DMS153 (cell line): Measurements from ENCODE around the gene ZFR2.

Source experiments
- DNase-seq: peaks from one replicate; lab custom pipeline; 2025; lab: John Stamatoyannopoulos, UW

The ZFR2 gene

GRCh38 chr19:3873151-3873550, 4.3 kb upstream of the ZFR2 start:
- DNase-seq = no peak

GRCh38 chr19:3867971-3868769, 668 bp downstream of the ZFR2 start:
- DNase-seq = no peak

- no peak for DNase-seq
These were observed 1.8 kb downstream of the ZFR2 start for GRCh38 chr19:3866910-3867638.

- no peak for DNase-seq
These were observed 5.2 kb downstream of the ZFR2 start for GRCh38 chr19:3863648-3864047.

GRCh38 chr19:3862826-3863500, 5.9 kb downstream of the ZFR2 start:
- DNase-seq = no peak

- no peak for DNase-seq
These were observed 8.3 kb downstream of the ZFR2 start for GRCh38 chr19:3860499-3860898.

GRCh38 chr19:3857449-3858003, 11.3 kb downstream of the ZFR2 start:
- peak; percentile 14 for DNase-seq

- no peak for DNase-seq
These were observed 13.5 kb downstream of the ZFR2 start for GRCh38 chr19:3855320-3855719.

- no peak for DNase-seq
These were observed 16.1 kb downstream of the ZFR2 start for GRCh38 chr19:3852614-3853254.

GRCh38 chr19:3852177-3852511, 16.7 kb downstream of the ZFR2 start:
- no peak for DNase-seq

GRCh38 chr19:3851254-3852176, 17.3 kb downstream of the ZFR2 start:
- DNase-seq = no peak

GRCh38 chr19:3850320-3850972, 18.4 kb downstream of the ZFR2 start:
- DNase-seq = no peak

GRCh38 chr19:3849787-3850186, 19.1 kb downstream of the ZFR2 start:
- DNase-seq = no peak

GRCh38 chr19:3849092-3849491, 19.7 kb downstream of the ZFR2 start:
- DNase-seq = no peak

GRCh38 chr19:3844596-3844995, 24.2 kb downstream of the ZFR2 start:
- no peak for DNase-seq

- DNase-seq = no peak
These were observed 25.9 kb downstream of the ZFR2 start for GRCh38 chr19:3842948-3843347.

- no peak for DNase-seq
These were observed 28.0 kb downstream of the ZFR2 start for GRCh38 chr19:3840804-3841203.

- no peak for DNase-seq
These were observed 28.9 kb downstream of the ZFR2 start for GRCh38 chr19:3839941-3840340.

- DNase-seq = no peak
These were observed 30.2 kb downstream of the ZFR2 start for GRCh38 chr19:3838661-3839060.

GRCh38 chr19:3837922-3838321, 30.9 kb downstream of the ZFR2 start:
- no peak for DNase-seq

- DNase-seq = no peak
These were observed 31.5 kb downstream of the ZFR2 start for GRCh38 chr19:3837332-3837731.
